GM19467 (cell line): ENCODE measurements around the gene TMEM9B.
A peak's percentile ranks its signal among the peaks of the same experiment; 100 is the strongest.

ENCODE experiments used
- ATAC-seq: cut with Tn5 transposase; IDR thresholded peaks from one replicate; pipeline ENCODE4 v1.9.1; 2021; ENCODE audit warnings: mild to moderate bottlenecking, moderate library complexity; ENCODE audit not compliant: unreplicated experiment

Gene TMEM9B

DNA sequence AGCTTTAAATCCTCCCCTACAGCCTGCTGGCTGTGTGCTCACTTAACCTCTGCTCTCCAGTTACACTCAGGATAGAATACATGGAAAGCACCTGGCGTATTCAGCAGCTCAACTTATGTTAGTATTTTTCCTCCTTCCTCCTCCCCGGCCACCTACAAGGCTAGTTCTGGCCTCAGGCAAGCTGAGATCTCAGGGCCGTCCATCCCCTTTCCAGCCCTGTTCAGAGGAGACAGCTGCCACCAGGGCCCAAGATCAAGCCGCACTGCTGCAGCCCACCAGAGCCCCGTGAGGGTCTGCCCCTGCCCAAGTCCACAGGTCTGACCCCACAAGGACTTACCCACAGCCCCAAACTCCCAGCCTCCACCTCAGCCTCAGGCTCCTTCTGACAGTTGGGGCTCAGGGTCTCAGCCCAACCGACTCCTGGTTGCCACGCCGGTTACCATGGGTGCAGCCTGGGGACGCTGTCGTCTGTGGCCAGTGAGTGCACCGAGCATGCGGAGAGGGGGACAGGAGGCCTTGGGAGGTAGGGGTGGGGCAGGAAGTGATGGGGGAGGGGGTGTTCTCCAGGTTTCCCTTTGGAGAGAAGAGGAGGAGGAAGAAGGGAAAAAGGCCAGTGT lies 31.6 kb downstream of the TMEM9B start, which contains the start of gene C11orf16:
TSS of gene C11orf16 (minus strand) at position 384 of the 617 bp plus-strand sequence. CDS start 639 bp downstream, outside the sequence.
- ATAC-seq: no peak

DNA sequence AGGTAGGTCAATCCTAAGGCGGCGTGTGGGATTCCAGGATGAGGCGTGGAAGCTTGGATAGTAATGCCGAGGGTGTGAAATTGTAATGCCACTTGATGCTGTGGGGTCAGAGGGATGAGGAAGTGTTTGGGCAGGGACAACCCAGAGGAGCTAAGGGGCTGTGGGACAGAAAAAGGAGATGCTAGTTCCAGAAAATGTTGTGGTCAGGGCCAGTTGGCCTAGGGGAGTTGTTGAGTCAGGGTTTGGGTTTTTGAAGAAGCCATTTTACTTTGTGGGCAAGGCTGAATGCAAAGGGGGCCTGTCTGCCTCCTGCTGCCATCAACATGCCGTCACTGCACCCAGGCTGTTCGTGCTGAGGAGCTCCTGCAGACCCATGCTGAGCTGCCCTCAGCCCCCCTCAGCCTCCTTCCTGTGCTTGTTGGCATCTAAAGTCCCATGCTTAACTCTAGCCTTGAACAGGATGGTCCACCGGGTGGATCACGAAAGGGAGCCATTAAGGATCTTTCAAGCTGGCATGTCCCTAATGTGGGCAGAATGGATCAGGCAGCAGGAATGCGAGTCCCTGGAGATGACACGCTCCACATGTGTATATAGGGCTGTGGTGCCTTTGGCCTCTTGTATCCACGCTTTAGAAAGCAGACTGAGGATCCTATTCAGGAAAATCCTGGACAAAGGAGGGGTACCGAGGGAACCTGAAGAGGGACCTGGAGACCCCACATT lies 33.6 kb downstream of the TMEM9B start:
- ATAC-seq: no peak

DNA sequence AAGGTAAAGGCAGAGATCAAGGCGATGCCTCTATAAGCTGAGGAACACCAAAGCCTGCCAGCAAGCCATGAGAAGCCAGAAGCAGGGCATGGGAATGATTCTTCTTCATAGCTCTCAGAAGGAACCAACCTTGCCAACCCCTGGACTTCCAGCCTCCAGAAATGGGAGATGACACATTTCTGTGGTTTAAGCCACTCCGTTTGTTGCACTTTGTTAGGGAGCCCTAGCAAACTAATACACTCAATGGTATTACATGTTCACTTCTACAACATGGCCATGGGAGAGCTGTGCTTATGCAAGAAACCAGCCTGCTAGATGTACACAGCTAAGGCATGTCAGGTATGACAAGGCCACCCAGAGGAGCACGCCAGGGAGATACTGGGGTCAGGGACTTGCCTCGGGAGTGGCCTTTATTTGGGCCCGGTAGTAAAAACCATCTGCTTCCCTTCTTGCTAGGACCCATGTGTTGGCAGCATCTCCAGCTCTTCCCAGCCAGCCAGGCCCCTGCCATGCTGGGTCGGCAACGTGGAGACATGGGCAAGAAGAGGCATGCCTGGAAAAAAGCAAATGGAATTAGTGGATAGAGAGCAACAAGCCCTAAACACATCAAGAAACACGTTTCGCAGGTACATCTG lies 35.1 kb downstream of the TMEM9B start:
- ATAC-seq: no peak

DNA sequence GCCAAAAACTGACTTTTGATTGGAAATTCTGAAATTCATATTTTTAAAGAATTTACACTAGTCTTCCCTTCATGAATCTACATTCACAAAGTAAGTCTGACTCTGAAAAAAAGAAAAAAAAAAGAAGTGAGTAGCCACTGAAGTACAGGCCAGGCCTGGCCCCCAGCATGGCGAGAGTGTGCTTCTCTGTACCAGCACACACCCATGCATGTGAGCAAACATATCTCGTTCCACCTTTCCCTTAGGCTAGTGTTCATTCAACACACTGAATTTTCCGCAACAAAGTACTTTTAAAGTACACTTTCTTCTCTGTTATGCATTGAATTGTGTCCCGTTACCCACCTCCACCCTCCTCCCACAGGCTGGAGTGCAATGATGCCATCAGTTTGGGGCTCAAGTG lies 36.0 kb downstream of the TMEM9B start:
- ATAC-seq: no peak

DNA sequence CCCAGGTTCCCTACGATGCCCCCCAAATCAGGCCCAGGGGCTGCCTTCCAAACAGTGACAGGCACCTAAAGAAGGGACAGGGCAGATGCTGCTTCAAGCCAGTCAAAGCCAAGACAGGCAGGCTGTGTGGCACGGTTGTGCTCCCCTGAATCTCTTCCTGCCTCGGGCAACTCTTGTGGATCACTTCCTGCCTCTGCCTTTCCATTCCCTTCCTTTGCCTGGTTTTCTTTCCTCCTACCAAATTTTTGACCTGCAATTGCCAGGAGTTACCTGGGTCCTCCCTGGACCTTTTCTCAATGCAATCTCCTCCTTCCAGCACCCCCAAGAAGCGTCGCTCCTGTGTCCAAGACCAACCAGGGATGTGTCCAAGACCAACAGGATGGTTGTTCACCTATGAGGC lies 37.0 kb downstream of the TMEM9B start:
- no peak for ATAC-seq

DNA sequence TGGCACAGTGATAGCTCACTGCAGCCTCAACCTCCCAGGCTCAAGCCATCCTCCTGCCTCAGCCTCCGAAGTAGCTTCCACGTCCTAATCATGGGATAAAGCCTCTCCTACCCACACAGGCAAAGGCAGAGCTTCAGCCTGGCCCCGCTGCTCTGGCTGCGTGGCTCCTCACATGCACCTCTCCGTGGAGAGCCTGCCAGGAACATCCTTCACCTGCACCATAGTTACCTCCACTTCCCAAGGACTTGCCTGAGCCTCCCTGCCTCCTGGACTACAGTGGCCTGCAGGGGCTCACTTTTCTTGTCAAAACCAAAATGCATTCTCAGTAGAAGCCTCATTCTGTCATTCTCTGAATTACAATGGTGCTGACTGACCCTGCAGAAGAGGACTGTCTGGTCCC lies 38.0 kb downstream of the TMEM9B start:
- ATAC-seq: no peak

DNA sequence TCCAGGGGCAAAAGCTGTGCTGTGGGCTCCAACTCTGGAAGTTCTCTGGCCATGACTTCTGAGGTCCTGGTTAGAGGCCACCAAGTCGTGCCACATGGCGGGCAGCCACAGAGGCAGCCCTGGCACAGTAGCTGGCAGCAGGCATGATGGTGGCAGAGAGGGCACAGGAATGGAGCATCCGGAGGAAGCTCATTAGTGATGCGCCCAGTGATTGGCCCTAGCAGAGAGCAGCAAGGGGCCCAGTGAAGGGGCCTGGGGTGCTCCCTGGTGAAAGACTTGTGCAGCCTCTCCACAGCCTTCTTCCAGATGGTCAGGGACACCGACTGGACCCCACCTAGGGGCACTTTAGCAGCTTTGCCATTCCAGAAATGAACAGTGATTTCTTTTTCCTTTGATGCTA lies 38.5 kb downstream of the TMEM9B start:
- no peak for ATAC-seq

DNA sequence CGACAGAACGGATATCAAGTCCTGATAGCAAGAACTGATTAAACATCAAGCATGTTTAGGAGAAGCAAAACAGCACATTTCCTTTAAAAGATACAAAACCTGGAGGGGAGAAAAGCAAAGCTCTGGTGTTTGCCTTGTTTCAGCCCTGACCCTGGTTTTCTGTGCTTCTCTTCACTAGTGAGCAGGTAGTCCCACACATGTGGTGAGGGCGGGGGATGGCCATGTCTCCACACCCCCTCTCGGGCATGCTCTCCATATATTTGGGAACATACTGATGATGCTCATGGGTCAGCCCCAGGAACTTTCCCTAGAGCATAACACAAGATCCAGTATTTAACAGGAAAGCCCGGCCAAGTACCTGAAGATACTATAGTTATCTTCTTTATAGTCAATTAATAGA lies 41.6 kb downstream of the TMEM9B start:
- no peak for ATAC-seq

DNA sequence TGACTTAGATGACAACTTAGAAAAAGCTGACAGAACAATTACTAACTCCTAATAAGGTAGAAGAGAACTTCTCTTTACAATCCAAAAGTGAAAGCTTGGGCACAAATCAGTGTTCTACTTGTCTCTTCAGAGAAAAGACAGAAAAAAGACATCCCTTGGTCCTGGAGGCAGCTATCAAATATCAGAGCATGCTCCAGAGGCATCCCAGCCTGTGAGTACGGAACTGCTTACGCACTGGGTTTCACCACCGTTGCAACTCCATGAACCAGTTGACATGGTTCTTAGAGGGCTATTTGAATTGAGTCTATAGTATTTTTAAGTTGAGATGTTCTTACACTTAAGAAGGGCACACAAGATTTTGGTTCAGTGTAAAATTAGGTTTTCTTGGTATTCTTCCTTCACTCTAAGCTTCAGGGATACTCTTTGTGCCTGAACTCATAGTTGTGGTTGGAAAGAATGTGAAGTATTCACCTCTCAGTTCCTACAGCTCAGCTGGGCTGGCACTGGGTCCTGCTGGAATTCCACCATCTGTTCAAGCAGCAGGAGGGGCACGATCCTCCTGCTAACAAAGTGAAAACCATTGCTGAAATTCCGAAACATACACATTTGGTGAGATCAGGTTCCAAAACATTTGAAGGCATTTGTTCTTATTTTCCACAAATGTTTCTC lies 47.0 kb downstream of the TMEM9B start:
- no peak for ATAC-seq

DNA sequence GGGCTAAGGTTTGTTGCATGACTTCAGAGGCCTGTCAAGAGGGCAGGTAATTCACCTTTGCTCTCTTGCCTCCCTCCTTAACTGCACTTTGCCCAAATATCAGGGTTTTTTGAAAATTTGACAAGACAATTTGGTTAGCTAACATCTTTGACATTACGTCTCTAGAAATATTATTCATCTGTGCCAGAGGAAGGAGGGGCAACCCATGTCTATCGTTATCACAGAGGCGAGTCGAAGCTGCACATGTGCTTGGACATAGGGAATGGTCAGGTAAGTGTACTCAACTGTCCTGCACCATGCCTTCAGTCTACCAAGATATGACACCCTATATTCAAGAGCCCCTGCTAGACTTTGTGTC lies 49.6 kb downstream of the TMEM9B start:
- ATAC-seq: no peak

DNA sequence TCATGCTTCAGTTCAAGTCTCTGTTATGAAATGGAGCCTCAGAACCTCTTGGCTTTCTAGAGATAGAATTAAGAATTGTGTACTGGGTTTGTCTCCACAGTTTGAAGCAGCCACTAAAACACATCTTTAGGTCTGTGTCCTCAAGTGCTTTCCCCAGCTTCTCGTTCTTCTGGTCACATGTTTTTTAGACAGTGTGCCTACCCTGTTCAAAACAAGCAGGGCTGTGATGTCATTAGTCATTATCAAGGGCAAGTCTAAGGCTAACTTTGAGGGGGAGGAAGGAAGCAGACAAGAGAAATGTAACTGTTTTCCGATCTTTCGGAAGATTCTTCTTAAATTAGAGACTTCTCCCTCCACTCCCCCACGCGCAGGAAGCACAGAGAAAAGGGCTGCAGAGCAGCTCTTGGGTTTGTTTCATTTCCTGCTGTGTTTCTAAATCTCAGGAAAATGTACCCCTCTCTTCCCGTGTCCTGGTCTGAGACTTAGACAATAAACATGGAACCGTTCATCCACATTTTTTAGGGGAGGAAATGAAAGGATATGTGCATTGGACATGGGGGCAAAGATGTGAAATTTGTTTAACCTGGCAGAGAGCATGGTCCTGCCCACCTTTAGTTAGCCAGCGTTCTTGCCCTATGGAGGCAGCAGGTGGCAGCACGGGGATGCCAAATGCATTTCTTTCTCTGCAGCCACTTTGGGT lies 50.1 kb downstream of the TMEM9B start:
- ATAC-seq: no peak

DNA sequence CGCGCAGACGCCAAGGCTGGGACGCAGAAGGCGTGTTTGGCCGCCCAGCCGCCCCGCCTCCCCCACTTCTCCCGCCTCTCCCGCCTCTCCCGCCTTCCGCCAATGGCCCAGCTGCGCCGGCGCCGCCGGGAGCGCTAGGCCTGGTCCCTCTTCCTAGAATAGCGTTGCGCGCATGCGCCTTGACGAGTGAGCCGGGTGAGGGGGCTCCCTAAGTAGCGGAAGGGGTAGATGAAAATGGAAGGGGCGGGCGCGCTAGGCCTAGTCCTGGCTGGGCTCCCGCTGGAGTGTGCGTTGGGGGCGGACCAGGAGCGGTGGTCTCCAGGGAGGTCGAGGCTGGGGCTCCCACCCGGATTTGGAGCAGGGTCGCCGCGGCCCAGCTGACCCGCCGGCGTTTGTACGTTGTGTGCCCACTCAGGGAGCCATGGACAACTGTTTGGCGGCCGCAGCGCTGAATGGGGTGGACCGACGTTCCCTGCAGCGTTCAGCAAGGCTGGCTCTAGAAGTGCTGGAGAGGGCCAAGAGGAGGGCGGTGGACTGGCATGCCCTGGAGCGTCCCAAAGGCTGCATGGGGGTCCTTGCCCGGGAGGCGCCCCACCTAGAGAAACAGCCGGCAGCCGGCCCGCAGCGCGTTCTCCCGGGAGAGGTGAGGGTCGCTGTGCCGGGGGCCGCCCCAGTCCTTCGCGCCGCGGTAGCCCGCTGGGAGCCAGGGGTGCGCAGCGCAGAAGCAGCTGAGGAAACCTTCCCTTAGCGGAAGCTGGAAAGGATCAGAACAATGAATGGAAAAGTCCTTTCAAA lies 53.0 kb downstream of the TMEM9B start, which contains the start of gene AKIP1:
TSS of gene AKIP1 (plus strand) at position 161 of the 795 bp plus-strand sequence. CDS start at position 422, 261 bp downstream.
- peak; percentile 87 for ATAC-seq

DNA sequence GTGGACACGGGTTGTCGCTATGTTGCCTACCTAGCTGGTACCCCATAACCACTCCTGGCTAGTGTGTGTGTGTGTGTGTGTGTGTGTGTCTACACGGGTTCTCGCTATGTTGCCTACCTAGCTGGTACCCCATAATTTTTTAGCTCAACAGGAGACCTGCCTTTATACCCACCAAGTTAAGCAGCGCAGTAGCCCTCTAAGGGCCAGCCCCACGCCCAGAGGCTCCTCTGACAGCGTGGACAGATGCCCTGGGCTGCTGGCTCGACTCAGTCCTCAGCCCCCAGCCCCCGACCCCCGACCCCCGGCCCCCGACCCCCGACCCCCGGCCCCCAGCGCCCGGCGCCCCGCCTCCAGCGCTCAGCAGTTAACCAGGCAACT lies 53.6 kb downstream of the TMEM9B start:
- peak; percentile 9 for ATAC-seq

DNA sequence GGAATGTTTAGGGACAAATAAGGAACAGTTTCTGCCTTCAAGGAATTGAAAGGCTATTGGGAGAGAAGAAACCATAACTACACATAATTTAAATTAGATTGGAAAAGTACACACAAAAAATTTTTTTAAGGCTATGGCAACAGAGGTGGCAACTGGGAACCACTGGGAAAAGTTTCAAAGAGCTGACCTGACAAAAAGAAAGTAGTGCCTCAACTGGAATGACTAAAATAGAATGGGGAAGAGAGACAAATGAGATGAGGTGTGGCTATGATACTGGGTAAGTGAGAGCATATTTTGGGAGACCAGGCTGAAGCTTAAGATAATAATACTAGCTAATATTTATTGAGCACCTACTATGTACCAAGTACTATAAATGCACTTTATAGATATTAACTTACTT lies 56.1 kb downstream of the TMEM9B start:
- ATAC-seq: no peak

DNA sequence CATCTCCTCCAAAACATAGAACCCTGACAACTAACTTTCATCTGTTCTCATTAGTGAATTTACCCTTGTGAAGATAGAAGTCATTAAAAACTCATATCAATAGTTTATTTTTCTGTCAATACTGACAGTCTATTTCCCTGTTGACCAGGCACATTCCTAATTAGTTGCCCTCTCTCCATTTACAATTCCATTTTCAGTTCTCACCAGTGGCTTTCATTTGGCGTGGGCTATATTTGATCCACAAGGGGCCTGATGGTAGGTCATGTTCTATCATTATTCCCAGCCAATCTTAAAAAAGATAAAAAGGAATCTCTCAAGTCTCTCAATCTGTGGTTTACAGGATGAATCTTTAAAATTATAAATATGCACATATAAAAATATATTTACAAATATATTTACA lies 57.1 kb downstream of the TMEM9B start:
- no peak for ATAC-seq

DNA sequence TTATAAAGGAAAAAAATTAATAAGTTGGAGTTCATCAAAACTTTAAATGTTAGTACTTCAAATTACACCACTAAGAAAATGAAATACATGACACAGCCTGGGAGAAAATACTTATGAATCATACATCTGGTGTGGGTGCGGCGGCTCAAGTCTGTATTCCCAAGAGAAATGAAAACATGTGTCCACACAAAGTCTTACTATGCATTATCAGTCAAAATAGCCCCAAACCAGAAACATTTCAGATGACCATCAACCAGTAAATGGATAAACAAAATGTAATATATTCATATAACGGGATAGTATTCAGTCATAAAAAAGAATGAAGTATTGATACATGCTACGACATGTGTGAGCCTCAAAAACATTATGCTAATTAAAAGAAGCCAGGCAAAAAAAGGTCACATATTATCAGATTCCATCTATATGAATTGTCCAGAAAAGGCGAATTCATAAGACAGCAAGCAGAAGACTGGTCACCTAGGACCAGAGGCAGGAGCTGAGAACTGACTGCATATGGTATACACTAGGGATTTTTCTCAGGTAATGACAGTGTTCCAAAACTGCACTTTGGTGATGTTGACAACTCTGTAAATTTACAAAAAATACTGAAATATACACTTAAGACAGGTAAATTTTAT lies 58.6 kb downstream of the TMEM9B start:
- no peak for ATAC-seq

DNA sequence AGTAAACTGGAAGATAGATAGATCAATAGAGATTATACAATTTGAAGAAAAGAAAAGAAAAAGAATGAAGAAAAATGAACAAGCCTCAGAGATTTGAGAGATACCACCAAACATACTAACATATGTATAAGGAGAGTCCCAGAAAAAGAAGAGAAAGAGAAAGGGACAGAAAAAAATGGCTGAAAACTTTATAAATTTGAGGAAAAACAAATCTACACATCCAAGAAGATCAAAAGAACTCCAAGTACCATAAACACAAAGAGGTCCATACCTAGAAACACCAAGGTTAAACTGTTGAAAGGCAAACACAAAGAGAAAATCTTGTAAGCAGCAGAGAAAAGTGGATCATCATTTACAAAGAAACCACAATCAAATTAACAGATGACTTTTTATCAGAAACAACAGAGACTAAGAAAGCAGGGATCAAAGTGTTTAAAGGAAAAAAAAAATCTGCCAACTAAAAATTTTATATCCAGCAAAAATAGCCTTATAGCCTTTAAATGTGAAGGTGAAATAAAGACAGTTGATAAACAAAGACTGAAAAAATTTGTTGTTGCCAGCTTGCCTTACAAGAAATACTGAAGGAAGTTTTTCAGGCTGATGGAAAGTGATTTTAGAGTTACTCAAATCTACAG lies 65.0 kb downstream of the TMEM9B start:
- ATAC-seq: no peak
